Spleen (tissue), 11 donors: ENCODE data around the gene DTNA. TPM values are rescaled to one million over a fixed set of nuclear protein-coding genes. Genes with fewer than 3 reads are reported as not detected.

Experiments
- DNase-seq: peaks from one replicate; pipeline ENCODE4 v3.0.0-alpha.2; 2020
- H3K27ac ChIP-seq, 8 donors: fragments of 200-600 bp; sonication (generic) in 7 of 8; 1 replicate in 4 of 8; 2 replicates in 4 of 8; pipeline versions ENCODE4 v1.5.0 to v1.8.0; 2016 to 2021; ENCODE audit warnings: inconsistent platforms in 4 of 8, mild to moderate bottlenecking in 4 of 8, moderate library complexity in 1 of 8
- H3K27me3 ChIP-seq, 7 donors: fragments of 200-600 bp; sonication (generic) in 6 of 7; replicated peaks in 1 of 7; 1 replicate in 4 of 7; 2 replicates in 3 of 7; pipeline versions ENCODE4 v1.5.0 to v1.8.0; 2016 to 2021; ENCODE audit warnings: inconsistent platforms in 3 of 7, mild to moderate bottlenecking in 1 of 7
- H3K36me3 ChIP-seq, 6 donors: fragments of 200-600 bp; sonication (generic) in 5 of 6; 1 replicate in 4 of 6; 2 replicates in 2 of 6; pipeline versions ENCODE4 v1.5.0 to v1.8.0; 2016 to 2021; ENCODE audit warnings: inconsistent platforms in 2 of 6
- H3K4me1 ChIP-seq, 6 donors: fragments of 200-600 bp; sonication (generic) in 5 of 6; 1 replicate in 3 of 6; 2 replicates in 3 of 6; pipeline versions ENCODE4 v1.5.0 to v1.8.0; 2016 to 2021; ENCODE audit warnings: inconsistent platforms in 3 of 6
- H3K4me3 ChIP-seq, 8 donors: fragments of 200-600 bp; sonication (generic) in 7 of 8; 1 replicate in 4 of 8; 2 replicates in 4 of 8; pipeline versions ENCODE4 v1.5.0 to v1.8.0; 2016 to 2021; ENCODE audit warnings: inconsistent platforms in 4 of 8, mild to moderate bottlenecking in 4 of 8, moderate library complexity in 2 of 8
- H3K9me3 ChIP-seq, 8 donors: fragments of 200-600 bp; sonication (generic) in 7 of 8; 1 replicate in 4 of 8; 2 replicates in 4 of 8; pipeline versions ENCODE4 v1.5.0 to v1.8.0; 2016 to 2021; ENCODE audit warnings: inconsistent platforms in 4 of 8
- POLR2A ChIP-seq, 3 donors: fragments of 450-650 bp; IDR thresholded peaks; one replicate each; pipeline ENCODE4 v1.5.1; 2017; ENCODE audit warnings: antibody characterized with exemption in 3 of 3, mild to moderate bottlenecking in 1 of 3
- POLR2AphosphoS5 ChIP-seq, 3 donors: sonication (generic); formaldehyde crosslinking; IDR thresholded peaks; one replicate each; pipeline ENCODE4 v1.5.1; 2017; ENCODE audit warnings: antibody characterized with exemption in 3 of 3
- WGBS, 5 donors: extraction: QIAGEN DNeasy Blood & Tissue Kit in 3 of 5; methylation state at CpG; one replicate each; pipeline versions ENCODE4 v1.1.5 to v1.1.7; 2013 to 2018; 5-methylcytosine and 5-hydroxymethylcytosine counted together
- intact Hi-C: fragments of 100-400 bp; cut with DNase I; formaldehyde crosslinking; loops from one replicate; pipeline ENCODE4 v1.15.0; 2023; ENCODE audit warnings: low total_unique reads
- polyA plus RNA-seq, 3 donors: library from polyadenylated mRNA; stranded (reverse); fragments of 200-250 nt; gene quantifications; one replicate each; pipeline ENCODE4 v1.2.1, GENCODE V29; 2013
- total RNA-seq, 7 donors: library from RNA; depleted of rRNA in 3 of 7; stranded (reverse); fragments of >200 nt in 3 of 7; fragmentation: NEBNext Ultra II Directional in 4 of 7; extraction: Animal tissue kit (Norgen Biotek cat#: 25700) in 4 of 7; gene quantifications; one replicate each; pipeline versions ENCODE4 v1.1.0 to v1.2.1, GENCODE V29; 2016 to 2021
- TF ChIP-seq, protein P1 (sequence below), 11 experiments: fragments of 200-600 bp in 7 of 11; fragments of 450-650 bp in 4 of 11; sonication (generic) in 4 of 11; IDR thresholded peaks in 8 of 11; conservative IDR thresholded peaks in 3 of 11; 1 replicate in 7 of 11; 2 replicates in 4 of 11; pipeline versions ENCODE4 v1.4.0 to v1.8.0; 2016 to 2021; ENCODE audit warnings: antibody characterized with exemption in 11 of 11, inconsistent platforms in 4 of 11, mild to moderate bottlenecking in 1 of 11
- donor health status: healthy with polysubstance abuse.
- donor health status: DM: no; HTN: no; CAD: no; lungs with moderate emphysema.
- donor health status: DM: no; HTN: no; CAD: no.
- donor health status: Bipolar disorder and iron deficiency.
- donor health status: healthy.
- donor health status: DM: no; HTN: no; CAD: no.
- donor health status: DM: yes; HTN: yes; CAD: no.

Gene DTNA
- total and polyA plus RNA-seq, 10 donors: 3.0 to 29.2 (median 14.2) TPM

DNA sequence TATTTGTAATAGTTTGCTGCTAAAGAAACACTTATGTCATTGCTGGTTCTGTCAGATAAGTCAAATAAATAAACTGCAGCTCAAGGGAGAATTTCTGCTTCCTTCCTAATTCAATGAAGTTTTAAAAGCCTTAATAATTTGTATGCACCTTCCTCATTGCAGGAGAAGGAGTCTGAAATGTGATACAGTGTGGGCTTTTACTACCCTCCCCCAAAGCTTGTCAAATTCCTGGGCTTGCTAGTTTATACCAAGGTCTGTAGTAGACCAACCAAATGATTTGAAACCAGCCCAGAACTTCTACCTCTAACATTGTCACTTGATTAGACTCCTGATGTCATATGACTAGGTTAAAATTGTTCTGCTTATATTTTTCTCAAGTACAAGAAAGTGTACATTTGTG, 131.8 kb downstream of the DTNA start:
- TF ChIP-seq POLR2AphosphoS5 (IDR thresholded peaks at IDR 0.05): no peak
- TF ChIP-seq, protein P1, sequence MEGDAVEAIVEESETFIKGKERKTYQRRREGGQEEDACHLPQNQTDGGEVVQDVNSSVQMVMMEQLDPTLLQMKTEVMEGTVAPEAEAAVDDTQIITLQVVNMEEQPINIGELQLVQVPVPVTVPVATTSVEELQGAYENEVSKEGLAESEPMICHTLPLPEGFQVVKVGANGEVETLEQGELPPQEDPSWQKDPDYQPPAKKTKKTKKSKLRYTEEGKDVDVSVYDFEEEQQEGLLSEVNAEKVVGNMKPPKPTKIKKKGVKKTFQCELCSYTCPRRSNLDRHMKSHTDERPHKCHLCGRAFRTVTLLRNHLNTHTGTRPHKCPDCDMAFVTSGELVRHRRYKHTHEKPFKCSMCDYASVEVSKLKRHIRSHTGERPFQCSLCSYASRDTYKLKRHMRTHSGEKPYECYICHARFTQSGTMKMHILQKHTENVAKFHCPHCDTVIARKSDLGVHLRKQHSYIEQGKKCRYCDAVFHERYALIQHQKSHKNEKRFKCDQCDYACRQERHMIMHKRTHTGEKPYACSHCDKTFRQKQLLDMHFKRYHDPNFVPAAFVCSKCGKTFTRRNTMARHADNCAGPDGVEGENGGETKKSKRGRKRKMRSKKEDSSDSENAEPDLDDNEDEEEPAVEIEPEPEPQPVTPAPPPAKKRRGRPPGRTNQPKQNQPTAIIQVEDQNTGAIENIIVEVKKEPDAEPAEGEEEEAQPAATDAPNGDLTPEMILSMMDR (IDR thresholded peaks at IDR 0.05 in 8 of 11, conservative IDR thresholded peaks at IDR 0.05 in 3 of 11): no peak
- TF ChIP-seq POLR2A (IDR thresholded peaks at IDR 0.05): no peak
- Histone ChIP-seq H3K27me3 (no peaks in the 10 kb centered on the region), H3K27ac (no peak overlapping the region), H3K9me3 (peaks cover 0 to 5% (median 0%) of the 10 kb centered on the region in 8 donors), H3K4me3 (no peak overlapping the region), H3K4me1 (no peaks in the 10 kb centered on the region), H3K36me3 (no peaks in the 10 kb centered on the region)
- intact Hi-C loops: no loop called here
- no peak for DNase-seq

- DNase-seq: no peak
- no peak for TF ChIP-seq POLR2A (IDR thresholded peaks at IDR 0.05)
- TF ChIP-seq, protein P1 (IDR thresholded peaks at IDR 0.05 in 8 of 11, conservative IDR thresholded peaks at IDR 0.05 in 3 of 11): no peak
- no peak for TF ChIP-seq POLR2AphosphoS5 (IDR thresholded peaks at IDR 0.05)
- H3K4me3 ChIP-seq: no peak overlapping the region
- H3K27ac ChIP-seq: no peak overlapping the region
- no peaks in the 10 kb centered on the region for H3K4me1 ChIP-seq
- intact Hi-C loops: no loop called here
- peaks cover 0 to 5% (median 0%) of the 10 kb centered on the region in 8 donors for H3K9me3 ChIP-seq
- 83 to 100% (median 92%) methylated on average over 1 of the region's 1 CpG for WGBS, 5 donors
- H3K36me3 ChIP-seq: no peaks in the 10 kb centered on the region
- no peaks in the 10 kb centered on the region for H3K27me3 ChIP-seq
Observed at GRCh38 chr18:34844072-34844471, 134.0 kb downstream of the DTNA start.

DNA sequence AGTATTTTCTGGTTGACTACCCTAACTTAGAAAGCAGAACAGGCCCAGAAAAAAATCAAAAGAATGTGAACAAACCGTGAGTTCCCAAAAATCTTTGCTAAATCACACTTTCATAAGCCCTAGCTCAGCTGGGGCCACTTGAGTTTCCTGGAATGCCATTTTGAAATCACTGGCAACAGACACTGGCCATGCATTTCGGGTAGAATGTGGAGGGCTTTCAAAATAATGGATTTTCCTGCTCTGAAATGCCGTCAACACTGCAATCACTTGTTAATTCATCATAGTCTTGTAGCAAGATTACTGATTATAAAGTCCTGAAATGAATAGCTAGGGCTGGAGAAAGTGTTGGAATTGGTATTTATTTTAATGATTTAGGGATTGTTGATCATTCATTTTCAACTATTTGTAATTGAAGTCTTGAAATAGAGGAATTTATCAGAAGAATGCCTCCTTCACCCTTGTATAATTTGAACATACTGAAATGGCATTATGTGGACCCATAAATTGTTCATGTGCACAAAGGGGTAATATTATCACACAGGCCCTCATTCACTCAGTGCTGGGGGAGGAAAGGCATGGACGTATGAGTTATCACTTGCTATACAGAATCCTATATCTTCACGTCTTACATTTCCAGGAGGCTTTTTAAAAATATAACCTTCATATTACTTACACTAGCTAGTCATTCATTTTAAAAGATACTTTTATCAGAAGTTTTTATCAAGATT, 134.8 kb downstream of the DTNA start:
- Histone ChIP-seq H3K4me1 (no peaks in the 10 kb centered on the region), H3K4me3 (no peak overlapping the region), H3K27me3 (no peaks in the 10 kb centered on the region), H3K36me3 (no peaks in the 10 kb centered on the region), H3K9me3 (peaks cover 0 to 5% (median 0%) of the 10 kb centered on the region in 8 donors), H3K27ac (no peak overlapping the region)
- intact Hi-C loops: no loop called here
- 63 to 85% (median 72%) methylated on average over 5 of the region's 5 CpGs for WGBS, 5 donors
- no peak for DNase-seq
- TF ChIP-seq POLR2AphosphoS5 (IDR thresholded peaks at IDR 0.05) (no peak), POLR2A (IDR thresholded peaks at IDR 0.05) (no peak)
- TF ChIP-seq, protein P1 (IDR thresholded peaks at IDR 0.05 in 8 of 11, conservative IDR thresholded peaks at IDR 0.05 in 3 of 11): no peak

GRCh38 chr18:34847408-34847807, 137.3 kb downstream of the DTNA start:
- no peak overlapping the region for H3K27ac ChIP-seq
- H3K27me3 ChIP-seq: no peaks in the 10 kb centered on the region
- intact Hi-C loops: no loop called here
- H3K9me3 ChIP-seq: peaks cover 0 to 5% (median 0%) of the 10 kb centered on the region in 8 donors
- H3K4me1 ChIP-seq: no peaks in the 10 kb centered on the region
- no peak overlapping the region for H3K4me3 ChIP-seq
- DNase-seq: no peak
- H3K36me3 ChIP-seq: no peaks in the 10 kb centered on the region
- TF ChIP-seq, protein P1 (IDR thresholded peaks at IDR 0.05 in 8 of 11, conservative IDR thresholded peaks at IDR 0.05 in 3 of 11): no peak
- no peak for TF ChIP-seq POLR2A (IDR thresholded peaks at IDR 0.05)
- no peak for TF ChIP-seq POLR2AphosphoS5 (IDR thresholded peaks at IDR 0.05)
